Measurements from ENCODE around the gene MSL2. TPM values are rescaled to one million over a fixed set of nuclear protein-coding genes. Genes with fewer than 3 reads are reported as not detected.
A peak's percentile ranks its signal among the peaks of the same experiment; 100 is the strongest.
"Not testable (repeated sequence)": the region's sequence is repeated elsewhere in the genome, so short reads cannot be mapped to it uniquely, and the experiment has no call there.

Gene MSL2
- total and polyA plus RNA-seq, 9 donors, result 16.0 to 34.7 (median 24.4) TPM

DNA sequence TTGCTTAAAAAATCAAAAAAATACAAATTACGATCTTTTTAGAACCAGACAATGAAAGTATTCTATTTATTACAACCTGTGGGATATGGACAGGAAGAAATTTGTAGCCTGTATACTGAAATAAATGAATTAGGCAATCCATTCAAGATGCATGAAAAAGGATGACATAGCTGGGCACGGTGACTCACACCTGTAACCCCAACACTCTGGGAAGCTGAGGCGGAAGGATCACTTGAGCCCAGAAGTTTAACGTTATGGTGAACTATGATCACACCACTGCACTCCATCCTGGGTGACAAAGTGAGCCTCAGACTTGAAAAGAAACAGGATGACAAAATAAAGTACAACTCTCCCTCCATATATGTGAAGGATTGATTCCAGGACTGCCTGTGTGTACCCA is 74.1 kb downstream of the MSL2 start:
- no peaks in the 10 kb centered on the region for H3K4me1 ChIP-seq (ENCODE audit: control insufficient read depth, insufficient read depth, low read length)
- WGBS (ENCODE audit: insufficient coverage), result no CpG with 5 or more reads among the region's 4 CpGs
- H3K9me3 ChIP-seq (replicated peaks; ENCODE audit: control insufficient read depth, low read depth, low read length), result peaks cover 3% of the 10 kb centered on the region
- no peak overlapping the region for H3K4me3 ChIP-seq (ENCODE audit: low read length)
- no peaks in the 10 kb centered on the region for H3K27me3 ChIP-seq (ENCODE audit: control insufficient read depth, insufficient read depth, low read length)
- no peak for DNase-seq
- H3K36me3 ChIP-seq (ENCODE audit: control insufficient read depth, insufficient read depth, low read length), result peaks cover 11% of the 10 kb centered on the region
- no peak overlapping the region for H3K27ac ChIP-seq (ENCODE audit: low read length)

- DNase-seq, result no peak
- H3K4me1 ChIP-seq (ENCODE audit: control insufficient read depth, insufficient read depth, low read length), result no peaks in the 10 kb centered on the region
- 100% methylated on average over 3 of the region's 8 CpGs for WGBS (ENCODE audit: insufficient coverage)
Measured at GRCh38 chr3:136120373-136121348, 75.5 kb downstream of the MSL2 start.

DNA sequence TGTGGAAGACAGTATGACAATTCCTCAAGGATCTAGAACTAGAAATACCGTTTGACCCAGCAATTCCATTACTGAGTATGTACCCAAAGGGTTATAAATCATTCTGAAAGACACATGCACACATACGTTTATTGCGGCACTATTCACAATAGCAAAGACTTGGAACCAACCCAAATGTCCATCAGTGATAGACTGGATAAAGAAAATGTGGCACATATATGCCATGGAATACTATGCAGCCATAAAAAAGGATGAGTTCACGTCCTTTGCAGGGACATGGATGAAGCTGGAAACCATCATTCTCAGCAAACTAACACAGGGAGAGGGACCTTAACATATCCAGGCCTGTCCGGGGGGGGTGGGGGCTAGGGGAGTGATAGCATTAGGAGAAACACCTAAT is 76.4 kb downstream of the MSL2 start:
- H3K4me3 ChIP-seq (ENCODE audit: low read length); DNase-seq; H3K36me3 ChIP-seq (ENCODE audit: control insufficient read depth, insufficient read depth, low read length); H3K9me3 ChIP-seq (replicated peaks; ENCODE audit: control insufficient read depth, low read depth, low read length); H3K4me1 ChIP-seq (ENCODE audit: control insufficient read depth, insufficient read depth, low read length); H3K27me3 ChIP-seq (ENCODE audit: control insufficient read depth, insufficient read depth, low read length); H3K27ac ChIP-seq (ENCODE audit: low read length): not testable (repeated sequence)
- WGBS (ENCODE audit: insufficient coverage), result no CpG with 5 or more reads among the region's 5 CpGs

More at GRCh38 chr3:136120373-136121348, 75.5 kb downstream of the MSL2 start:
- H3K36me3 ChIP-seq (ENCODE audit: control insufficient read depth, insufficient read depth, low read length), result peaks cover 2% of the 10 kb centered on the region
- no peaks in the 10 kb centered on the region for H3K9me3 ChIP-seq (replicated peaks; ENCODE audit: control insufficient read depth, low read depth, low read length)
- no peak overlapping the region for H3K4me3 ChIP-seq (ENCODE audit: low read length)
- H3K27me3 ChIP-seq (ENCODE audit: control insufficient read depth, insufficient read depth, low read length), result no peaks in the 10 kb centered on the region
- H3K27ac ChIP-seq (ENCODE audit: low read length), result no peak overlapping the region

- not testable (repeated sequence) for H3K36me3 ChIP-seq (ENCODE audit: control insufficient read depth, insufficient read depth, low read length); DNase-seq; H3K9me3 ChIP-seq (replicated peaks; ENCODE audit: control insufficient read depth, low read depth, low read length); H3K27ac ChIP-seq (ENCODE audit: low read length); H3K27me3 ChIP-seq (ENCODE audit: control insufficient read depth, insufficient read depth, low read length); H3K4me3 ChIP-seq (ENCODE audit: low read length); H3K4me1 ChIP-seq (ENCODE audit: control insufficient read depth, insufficient read depth, low read length)
- WGBS (ENCODE audit: insufficient coverage), result no CpG with 5 or more reads among the region's 1 CpG
Measured at GRCh38 chr3:136119332-136119731, 76.8 kb downstream of the MSL2 start.

GRCh38 chr3:136114421-136114820 is 81.7 kb downstream of the MSL2 start:
- 100% methylated on average over 2 of the region's 2 CpGs for WGBS (ENCODE audit: insufficient coverage)
- DNase-seq, result no peak
- H3K9me3 ChIP-seq (replicated peaks; ENCODE audit: control insufficient read depth, low read depth, low read length), result peaks cover 9% of the 10 kb centered on the region
- no peak overlapping the region for H3K27ac ChIP-seq (ENCODE audit: low read length)
- no peaks in the 10 kb centered on the region for H3K27me3 ChIP-seq (ENCODE audit: control insufficient read depth, insufficient read depth, low read length)
- no peak overlapping the region for H3K4me3 ChIP-seq (ENCODE audit: low read length)
- peaks cover 21% of the 10 kb centered on the region for H3K36me3 ChIP-seq (ENCODE audit: control insufficient read depth, insufficient read depth, low read length)
- no peaks in the 10 kb centered on the region for H3K4me1 ChIP-seq (ENCODE audit: control insufficient read depth, insufficient read depth, low read length)

DNA sequence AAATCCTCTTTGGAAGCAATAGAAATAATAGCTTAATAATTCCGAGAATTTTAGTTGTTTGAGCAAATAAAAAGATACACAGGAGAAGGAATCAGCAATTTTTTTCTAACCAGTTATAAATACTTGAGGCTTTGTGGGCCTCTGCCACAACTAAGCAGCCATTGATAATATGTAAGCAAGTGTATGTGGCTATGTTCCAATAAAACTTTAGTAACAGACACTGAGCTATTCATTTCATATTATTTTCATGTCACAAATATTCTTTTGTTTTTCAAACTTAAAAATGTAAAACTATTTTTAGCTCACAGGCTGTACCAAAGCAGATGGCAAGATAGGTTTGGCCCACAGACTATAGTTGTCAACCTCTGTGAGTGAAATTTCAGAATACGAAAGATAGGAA is 85.7 kb downstream of the MSL2 start:
- Histone ChIP-seq H3K27ac (ENCODE audit: low read length) (no peak overlapping the region), H3K4me3 (ENCODE audit: low read length) (no peak overlapping the region), H3K36me3 (ENCODE audit: control insufficient read depth, insufficient read depth, low read length) (peaks cover 30% of the 10 kb centered on the region), H3K4me1 (ENCODE audit: control insufficient read depth, insufficient read depth, low read length) (no peaks in the 10 kb centered on the region), H3K9me3 (replicated peaks; ENCODE audit: control insufficient read depth, low read depth, low read length) (peaks cover 9% of the 10 kb centered on the region), H3K27me3 (ENCODE audit: control insufficient read depth, insufficient read depth, low read length) (no peaks in the 10 kb centered on the region)
- WGBS (ENCODE audit: insufficient coverage), result no CpG with 5 or more reads among the region's 2 CpGs
- no peak for DNase-seq

- H3K27ac ChIP-seq (ENCODE audit: low read length), result no peak overlapping the region
- H3K4me3 ChIP-seq (ENCODE audit: low read length), result no peak overlapping the region
- peaks cover 5% of the 10 kb centered on the region for H3K9me3 ChIP-seq (replicated peaks; ENCODE audit: control insufficient read depth, low read depth, low read length)
- no peak for DNase-seq
- no CpG with 5 or more reads among the region's 1 CpG for WGBS (ENCODE audit: insufficient coverage)
- H3K27me3 ChIP-seq (ENCODE audit: control insufficient read depth, insufficient read depth, low read length), result no peaks in the 10 kb centered on the region
- peaks cover 33% of the 10 kb centered on the region for H3K36me3 ChIP-seq (ENCODE audit: control insufficient read depth, insufficient read depth, low read length)
- no peaks in the 10 kb centered on the region for H3K4me1 ChIP-seq (ENCODE audit: control insufficient read depth, insufficient read depth, low read length)
Measured at GRCh38 chr3:136109499-136109898, 86.6 kb downstream of the MSL2 start.

- Histone ChIP-seq H3K27me3 (ENCODE audit: control insufficient read depth, insufficient read depth, low read length) (no peaks in the 10 kb centered on the region), H3K4me1 (ENCODE audit: control insufficient read depth, insufficient read depth, low read length) (no peaks in the 10 kb centered on the region), H3K36me3 (ENCODE audit: control insufficient read depth, insufficient read depth, low read length) (peaks cover 17% of the 10 kb centered on the region), H3K9me3 (replicated peaks; ENCODE audit: control insufficient read depth, low read depth, low read length) (no peaks in the 10 kb centered on the region), H3K4me3 (ENCODE audit: low read length) (no peak overlapping the region), H3K27ac (ENCODE audit: low read length) (no peak overlapping the region)
- DNase-seq, result peak; percentile 14
- WGBS (ENCODE audit: insufficient coverage), result 60% methylated on average over 1 of the region's 6 CpGs
Measured at GRCh38 chr3:136106101-136106500, 90.0 kb downstream of the MSL2 start.

DNA sequence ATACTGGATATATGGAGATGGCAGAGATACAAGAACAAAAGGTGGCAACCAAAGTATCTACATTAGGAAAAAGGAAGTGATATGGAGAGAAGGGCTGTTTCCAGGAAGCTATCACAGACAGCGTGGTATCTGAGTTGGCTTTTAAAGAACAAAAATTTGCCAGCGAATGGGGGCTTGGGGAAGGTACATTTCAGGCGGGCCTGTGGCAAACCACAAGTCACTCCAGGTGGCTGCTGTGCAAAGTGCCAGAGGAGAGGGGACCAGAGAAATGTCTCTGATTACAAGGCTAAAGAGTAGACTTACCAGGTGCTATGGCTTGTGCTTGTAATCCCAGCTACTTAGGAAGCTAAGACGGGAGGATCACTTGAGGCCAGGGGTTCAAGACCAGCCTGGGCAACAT is 91.1 kb downstream of the MSL2 start:
- DNase-seq, result no peak
- Histone ChIP-seq H3K4me1 (ENCODE audit: control insufficient read depth, insufficient read depth, low read length) (no peaks in the 10 kb centered on the region), H3K27me3 (ENCODE audit: control insufficient read depth, insufficient read depth, low read length) (no peaks in the 10 kb centered on the region), H3K27ac (ENCODE audit: low read length) (no peak overlapping the region), H3K9me3 (replicated peaks; ENCODE audit: control insufficient read depth, low read depth, low read length) (no peaks in the 10 kb centered on the region), H3K36me3 (ENCODE audit: control insufficient read depth, insufficient read depth, low read length) (peaks cover 17% of the 10 kb centered on the region), H3K4me3 (ENCODE audit: low read length) (no peak overlapping the region)
- WGBS (ENCODE audit: insufficient coverage), result 90% methylated on average over 4 of the region's 4 CpGs
